Small intestine (tissue), 7 donors: ENCODE measurements around the gene CCBE1. TPM values are rescaled to one million over a fixed set of nuclear protein-coding genes. Genes with fewer than 3 reads are reported as not detected.

Experiments
- DNase-seq, 2 donors: peaks; one replicate each; pipeline versions ENCODE4 v3.0.0 to v3.0.0-alpha.2; 2013
- FAIRE-seq: peaks from 2 replicates; lab custom pipeline; 2012; peaks lifted over from hg19 to GRCh38; lab: Jason Lieb, UNC
- H3K27ac ChIP-seq, 3 donors: one replicate each; pipeline ENCODE4 v1.5.1; 2013; ENCODE audit warnings: low read length in 2 of 3, mild to moderate bottlenecking in 2 of 3, control low read depth in 1 of 3, inconsistent platforms in 1 of 3, low read depth in 1 of 3, moderate library complexity in 1 of 3
- H3K27me3 ChIP-seq, 3 donors: one replicate each; pipeline ENCODE4 v1.6.1; 2013; ENCODE audit warnings: low read length in 3 of 3, inconsistent platforms in 1 of 3; ENCODE audit not compliant: control insufficient read depth in 3 of 3, insufficient read depth in 3 of 3
- H3K36me3 ChIP-seq, 3 donors: one replicate each; pipeline ENCODE4 v1.6.1; 2013; ENCODE audit warnings: low read length in 3 of 3, inconsistent platforms in 1 of 3, low read depth in 1 of 3, mild to moderate bottlenecking in 1 of 3, moderate library complexity in 1 of 3; ENCODE audit not compliant: control insufficient read depth in 3 of 3, insufficient read depth in 2 of 3
- H3K4me1 ChIP-seq, 3 donors: one replicate each; pipeline ENCODE4 v1.6.1; 2013; ENCODE audit warnings: low read length in 2 of 3, inconsistent platforms in 1 of 3, low read depth in 1 of 3, mild to moderate bottlenecking in 1 of 3, moderate library complexity in 1 of 3; ENCODE audit not compliant: control insufficient read depth in 3 of 3, insufficient read depth in 2 of 3
- H3K4me3 ChIP-seq, 3 donors: one replicate each; pipeline ENCODE4 v1.5.1; 2013; ENCODE audit warnings: low read length in 3 of 3, control low read depth in 1 of 3, inconsistent platforms in 1 of 3, low read depth in 1 of 3, mild to moderate bottlenecking in 1 of 3, moderate library complexity in 1 of 3
- H3K9me3 ChIP-seq, 2 donors: one replicate each; pipeline ENCODE4 v1.6.1; 2013; ENCODE audit warnings: low read depth in 1 of 2, low read length in 1 of 2; ENCODE audit not compliant: control insufficient read depth in 2 of 2, insufficient read depth in 1 of 2
- WGBS, 3 donors: extraction: QIAGEN DNeasy Blood & Tissue Kit; methylation state at CpG; one replicate each; pipeline ENCODE4 v1.1.7; 2013; 5-methylcytosine and 5-hydroxymethylcytosine counted together
- polyA plus RNA-seq, 4 donors: library from polyadenylated mRNA; stranded (reverse) in 3 of 4; unstranded in 1 of 4; fragments of 200-250 nt in 3 of 4; fragments of 120-200 nt in 1 of 4; gene quantifications; one replicate each; pipeline versions ENCODE4 v1.2.1 to v1.2.3, GENCODE V29; 2013
- donor health status: healthy with polysubstance abuse.
- donor health status: control.
- donor health status: control.
- donor health status: Bipolar disorder and iron deficiency.
- donor health status: healthy.

Gene CCBE1
- polyA plus RNA-seq, 4 donors = 0.27 to 1.3 (median 0.54) TPM; not detected in 1

GRCh38 chr18:59604877-59605276, 92.3 kb downstream of the CCBE1 start:
- no peaks in the 10 kb centered on the region for H3K4me1 ChIP-seq
- H3K4me3 ChIP-seq = no peak overlapping the region
- H3K36me3 ChIP-seq = no peaks in the 10 kb centered on the region
- DNase-seq = no peak
- H3K27me3 ChIP-seq = no peaks in the 10 kb centered on the region
- H3K9me3 ChIP-seq = no peaks in the 10 kb centered on the region
- H3K27ac ChIP-seq = no peak overlapping the region
- no peak for FAIRE-seq
- 85 to 93% (median 89%) methylated on average over 3 of the region's 3 CpGs for WGBS, 3 donors

GRCh38 chr18:59597049-59597448, 100.2 kb downstream of the CCBE1 start:
- DNase-seq (no peak), FAIRE-seq (no peak)
- 78 to 85% (median 84%) methylated on average over 3 of the region's 3 CpGs for WGBS, 3 donors
- Histone ChIP-seq H3K36me3 (no peaks in the 10 kb centered on the region), H3K4me3 (no peak overlapping the region), H3K27me3 (no peaks in the 10 kb centered on the region), H3K27ac (no peak overlapping the region), H3K9me3 (no peaks in the 10 kb centered on the region), H3K4me1 (peaks cover 0 to 3% (median 0%) of the 10 kb centered on the region in 3 donors)

GRCh38 chr18:59593291-59593717, 103.9 kb downstream of the CCBE1 start:
- Histone ChIP-seq H3K27ac (no peak overlapping the region), H3K4me1 (no peaks in the 10 kb centered on the region), H3K9me3 (no peaks in the 10 kb centered on the region), H3K27me3 (no peaks in the 10 kb centered on the region), H3K4me3 (no peak overlapping the region), H3K36me3 (no peaks in the 10 kb centered on the region)
- DNase-seq (no peak), FAIRE-seq (no peak)

GRCh38 chr18:59592624-59593023, 104.6 kb downstream of the CCBE1 start:
- H3K4me1 ChIP-seq = no peaks in the 10 kb centered on the region
- FAIRE-seq (no peak), DNase-seq (no peak)
- H3K27ac ChIP-seq = no peak overlapping the region
- WGBS, 3 donors = 83 to 91% (median 91%) methylated on average over 3 of the region's 3 CpGs
- H3K9me3 ChIP-seq = no peaks in the 10 kb centered on the region
- no peaks in the 10 kb centered on the region for H3K27me3 ChIP-seq
- H3K4me3 ChIP-seq = no peak overlapping the region
- no peaks in the 10 kb centered on the region for H3K36me3 ChIP-seq

- Histone ChIP-seq H3K9me3 (no peaks in the 10 kb centered on the region), H3K4me3 (no peak overlapping the region), H3K27ac (no peak overlapping the region), H3K27me3 (peaks cover 0 to 4% (median 2%) of the 10 kb centered on the region in 3 donors), H3K4me1 (no peaks in the 10 kb centered on the region), H3K36me3 (no peaks in the 10 kb centered on the region)
- DNase-seq = no peak
- 77 to 80% (median 79%) methylated on average over 1 of the region's 1 CpG for WGBS, 3 donors
- FAIRE-seq = no peak
These were observed 114.8 kb downstream of the CCBE1 start for GRCh38 chr18:59582395-59582794.

GRCh38 chr18:59579509-59579908, 117.7 kb downstream of the CCBE1 start:
- Histone ChIP-seq H3K4me3 (no peak overlapping the region), H3K27me3 (peaks cover 0 to 2% (median 0%) of the 10 kb centered on the region in 3 donors), H3K27ac (no peak overlapping the region), H3K4me1 (no peaks in the 10 kb centered on the region), H3K9me3 (no peaks in the 10 kb centered on the region), H3K36me3 (no peaks in the 10 kb centered on the region)
- WGBS, 3 donors = 57 to 74% (median 67%) methylated on average over 7 of the region's 7 CpGs
- FAIRE-seq (no peak), DNase-seq (no peak)

- Histone ChIP-seq H3K27ac (no peak overlapping the region), H3K4me1 (no peaks in the 10 kb centered on the region), H3K4me3 (no peak overlapping the region), H3K9me3 (no peaks in the 10 kb centered on the region), H3K36me3 (no peaks in the 10 kb centered on the region), H3K27me3 (peaks cover 0 to 2% (median 0%) of the 10 kb centered on the region in 3 donors)
- no peak for DNase-seq
- WGBS, 3 donors = 90 to 93% (median 90%) methylated on average over 1 of the region's 1 CpG
- no peak for FAIRE-seq
These were observed 119.9 kb downstream of the CCBE1 start for GRCh38 chr18:59577386-59577655.

GRCh38 chr18:59576541-59577385, 120.5 kb downstream of the CCBE1 start:
- H3K4me1 ChIP-seq = no peaks in the 10 kb centered on the region
- no peaks in the 10 kb centered on the region for H3K9me3 ChIP-seq
- FAIRE-seq (no peak), DNase-seq (no peak)
- no peak overlapping the region for H3K4me3 ChIP-seq
- H3K27ac ChIP-seq = no peak overlapping the region
- H3K36me3 ChIP-seq = no peaks in the 10 kb centered on the region
- WGBS, 3 donors = 77 to 83% (median 82%) methylated on average over 10 of the region's 10 CpGs
- peaks cover 0 to 2% (median 0%) of the 10 kb centered on the region in 3 donors for H3K27me3 ChIP-seq

- Histone ChIP-seq H3K9me3 (no peaks in the 10 kb centered on the region), H3K27me3 (peaks cover 0 to 2% (median 0%) of the 10 kb centered on the region in 3 donors), H3K27ac (no peak overlapping the region), H3K4me1 (no peaks in the 10 kb centered on the region), H3K4me3 (no peak overlapping the region), H3K36me3 (no peaks in the 10 kb centered on the region)
- 47 to 74% (median 57%) methylated on average over 4 of the region's 4 CpGs for WGBS, 3 donors
- DNase-seq = no peak
- no peak for FAIRE-seq
These were observed 121.2 kb downstream of the CCBE1 start for GRCh38 chr18:59575995-59576394.
